GM06990 (cell line): ENCODE data around the gene FTCD.

Source experiments
- DNase-seq: peaks from one replicate; pipeline ENCODE4 v3.0.0-alpha.2; 2011; ENCODE audit not compliant: insufficient read length; ENCODE audit errors: extremely low read depth
- H3K27me3 ChIP-seq: replicated peaks from 2 replicates; pipeline ENCODE4 v1.6.0; 2011; ENCODE audit warnings: low read length; ENCODE audit not compliant: control insufficient read depth, insufficient read depth
- H3K36me3 ChIP-seq: 2 replicates; pipeline ENCODE4 v1.5.1; 2011; ENCODE audit warnings: low read length; ENCODE audit not compliant: control insufficient read depth, insufficient read depth
- H3K4me3 ChIP-seq: replicated peaks from 2 replicates; pipeline ENCODE4 v1.5.1; 2011; ENCODE audit warnings: low read depth, mild to moderate bottlenecking, control low read depth, low read length
- TF ChIP-seq, protein P1 (sequence below): IDR thresholded peaks from 2 replicates; pipeline ENCODE4 v1.5.1; 2011; ENCODE audit warnings: low read length, control low read depth, mild to moderate bottlenecking, inconsistent platforms; ENCODE audit not compliant: insufficient read depth, poor library complexity, severe bottlenecking

The FTCD gene

DNA sequence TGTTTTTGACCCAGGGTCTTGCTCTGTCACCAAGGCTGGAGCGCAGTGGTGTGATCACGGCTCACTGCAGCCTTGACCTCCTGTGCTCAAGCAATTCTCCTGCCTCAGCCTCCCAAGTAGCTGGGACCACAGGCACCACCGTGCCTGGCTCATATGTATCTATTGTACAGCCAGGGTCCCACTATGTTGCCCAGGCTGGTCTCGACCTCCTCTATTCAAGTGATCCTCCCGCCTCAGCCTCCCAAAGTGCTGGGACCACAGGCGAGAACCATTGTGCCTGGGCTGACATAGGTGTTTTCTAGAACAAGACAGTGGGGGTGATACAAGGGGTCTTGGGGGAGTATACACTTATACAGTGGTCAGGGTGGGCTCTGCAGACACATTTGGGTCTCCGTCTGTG lies 17.5 kb downstream of the FTCD start:
- Histone ChIP-seq H3K36me3 (no peaks in the 10 kb centered on the region), H3K4me3 (no peak overlapping the region), H3K27me3 (no peaks in the 10 kb centered on the region)
- no peak for DNase-seq
- TF ChIP-seq, protein P1, sequence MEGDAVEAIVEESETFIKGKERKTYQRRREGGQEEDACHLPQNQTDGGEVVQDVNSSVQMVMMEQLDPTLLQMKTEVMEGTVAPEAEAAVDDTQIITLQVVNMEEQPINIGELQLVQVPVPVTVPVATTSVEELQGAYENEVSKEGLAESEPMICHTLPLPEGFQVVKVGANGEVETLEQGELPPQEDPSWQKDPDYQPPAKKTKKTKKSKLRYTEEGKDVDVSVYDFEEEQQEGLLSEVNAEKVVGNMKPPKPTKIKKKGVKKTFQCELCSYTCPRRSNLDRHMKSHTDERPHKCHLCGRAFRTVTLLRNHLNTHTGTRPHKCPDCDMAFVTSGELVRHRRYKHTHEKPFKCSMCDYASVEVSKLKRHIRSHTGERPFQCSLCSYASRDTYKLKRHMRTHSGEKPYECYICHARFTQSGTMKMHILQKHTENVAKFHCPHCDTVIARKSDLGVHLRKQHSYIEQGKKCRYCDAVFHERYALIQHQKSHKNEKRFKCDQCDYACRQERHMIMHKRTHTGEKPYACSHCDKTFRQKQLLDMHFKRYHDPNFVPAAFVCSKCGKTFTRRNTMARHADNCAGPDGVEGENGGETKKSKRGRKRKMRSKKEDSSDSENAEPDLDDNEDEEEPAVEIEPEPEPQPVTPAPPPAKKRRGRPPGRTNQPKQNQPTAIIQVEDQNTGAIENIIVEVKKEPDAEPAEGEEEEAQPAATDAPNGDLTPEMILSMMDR: no peak

- no peaks in the 10 kb centered on the region for H3K27me3 ChIP-seq
- TF ChIP-seq, protein P1: no peak
- no peak for DNase-seq
These were observed 18.5 kb downstream of the FTCD start for GRCh38 chr21:46136739-46137349.

GRCh38 chr21:46135782-46136395 lies 19.5 kb downstream of the FTCD start:
- DNase-seq: no peak
- H3K36me3 ChIP-seq: no peaks in the 10 kb centered on the region
- H3K27me3 ChIP-seq: no peaks in the 10 kb centered on the region
- TF ChIP-seq, protein P1: no peak
- no peak overlapping the region for H3K4me3 ChIP-seq

More at GRCh38 chr21:46136739-46137349, 18.5 kb downstream of the FTCD start:
- Histone ChIP-seq H3K36me3 (no peaks in the 10 kb centered on the region), H3K4me3 (no peak overlapping the region)

GRCh38 chr21:46131838-46132651 lies 23.3 kb downstream of the FTCD start:
- no peak for DNase-seq
- Histone ChIP-seq H3K27me3 (no peaks in the 10 kb centered on the region), H3K4me3 (no peak overlapping the region), H3K36me3 (no peaks in the 10 kb centered on the region)
- TF ChIP-seq, protein P1: no peak

DNA sequence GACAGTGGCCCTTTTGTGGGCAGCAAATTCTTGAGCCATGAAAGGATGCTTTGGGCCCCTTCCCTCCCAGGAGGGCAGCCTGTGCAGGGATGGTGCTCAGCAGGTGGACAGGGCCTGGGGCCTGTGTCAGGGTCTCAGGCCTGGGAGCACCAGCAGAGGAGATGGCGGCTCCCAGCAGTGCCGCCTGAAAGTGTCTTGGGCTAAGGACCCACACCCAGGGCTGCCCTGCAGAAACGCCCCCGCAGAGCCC lies 23.9 kb downstream of the FTCD start:
- TF ChIP-seq, protein P1: no peak
- no peaks in the 10 kb centered on the region for H3K27me3 ChIP-seq
- no peaks in the 10 kb centered on the region for H3K36me3 ChIP-seq
- DNase-seq: no peak
- H3K4me3 ChIP-seq: no peak overlapping the region
